Measurements from ENCODE around the gene NAA15.

DNA sequence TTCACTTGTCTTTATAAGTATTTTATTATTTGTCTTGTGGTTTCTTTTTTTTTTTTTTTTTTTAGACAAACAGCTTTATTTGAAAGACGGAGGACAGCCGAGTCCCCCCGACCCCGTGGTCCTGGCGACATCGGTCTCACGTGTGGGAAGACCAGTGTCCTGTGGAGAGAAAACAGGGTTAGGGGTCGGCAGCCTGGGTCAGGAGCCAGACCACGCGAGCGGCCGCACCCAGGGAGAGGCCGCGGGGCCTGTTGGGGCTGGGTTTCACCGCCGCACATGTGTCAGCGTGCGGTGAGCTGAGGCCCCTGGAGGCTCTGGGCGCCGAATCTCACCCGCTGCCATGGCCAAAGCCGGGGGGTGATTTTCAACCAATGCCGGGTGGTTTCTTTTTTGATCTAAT, 134.8 kb downstream of the NAA15 start:
- TF ChIP-seq, protein P1, sequence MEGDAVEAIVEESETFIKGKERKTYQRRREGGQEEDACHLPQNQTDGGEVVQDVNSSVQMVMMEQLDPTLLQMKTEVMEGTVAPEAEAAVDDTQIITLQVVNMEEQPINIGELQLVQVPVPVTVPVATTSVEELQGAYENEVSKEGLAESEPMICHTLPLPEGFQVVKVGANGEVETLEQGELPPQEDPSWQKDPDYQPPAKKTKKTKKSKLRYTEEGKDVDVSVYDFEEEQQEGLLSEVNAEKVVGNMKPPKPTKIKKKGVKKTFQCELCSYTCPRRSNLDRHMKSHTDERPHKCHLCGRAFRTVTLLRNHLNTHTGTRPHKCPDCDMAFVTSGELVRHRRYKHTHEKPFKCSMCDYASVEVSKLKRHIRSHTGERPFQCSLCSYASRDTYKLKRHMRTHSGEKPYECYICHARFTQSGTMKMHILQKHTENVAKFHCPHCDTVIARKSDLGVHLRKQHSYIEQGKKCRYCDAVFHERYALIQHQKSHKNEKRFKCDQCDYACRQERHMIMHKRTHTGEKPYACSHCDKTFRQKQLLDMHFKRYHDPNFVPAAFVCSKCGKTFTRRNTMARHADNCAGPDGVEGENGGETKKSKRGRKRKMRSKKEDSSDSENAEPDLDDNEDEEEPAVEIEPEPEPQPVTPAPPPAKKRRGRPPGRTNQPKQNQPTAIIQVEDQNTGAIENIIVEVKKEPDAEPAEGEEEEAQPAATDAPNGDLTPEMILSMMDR (IDR thresholded peaks at IDR 0.05), result no peak
- TF ChIP-seq POLR2AphosphoS5 (IDR thresholded peaks at IDR 0.05), result no peak
- no peak for TF ChIP-seq POLR2A (IDR thresholded peaks at IDR 0.05)
- no peak for TF ChIP-seq EP300 (IDR thresholded peaks at IDR 0.05)

Measured in gastroesophageal sphincter (tissue), 3 donors.